Kidney epithelial cell (primary cell): ENCODE data around the gene PYGL. TPM values are rescaled to one million over a fixed set of nuclear protein-coding genes. Genes with fewer than 3 reads are reported as not detected.

Source experiments
- DNase-seq: peaks from one replicate; pipeline ENCODE4 v3.0.0-alpha.2; 2010; ENCODE audit warnings: low read depth
- H3K27me3 ChIP-seq: 2 replicates; pipeline ENCODE4 v1.6.0; 2011; ENCODE audit warnings: low read length; ENCODE audit not compliant: control insufficient read depth, insufficient read depth
- H3K36me3 ChIP-seq: 2 replicates; pipeline ENCODE4 v1.5.1; 2011; ENCODE audit warnings: low read length; ENCODE audit not compliant: control insufficient read depth, insufficient read depth
- H3K4me3 ChIP-seq: 2 replicates; pipeline ENCODE4 v1.5.1; 2011; ENCODE audit warnings: low read depth, mild to moderate bottlenecking, control low read depth, low read length
- total RNA-seq: library from RNA; depleted of rRNA; stranded (reverse); fragments of >200 nt; gene quantifications from 2 replicates; pipeline ENCODE4 v1.2.3, GENCODE V29; 2015
- TF ChIP-seq, protein P1 (sequence below): IDR thresholded peaks from 2 replicates; pipeline ENCODE4 v1.5.1; 2011; ENCODE audit warnings: mild to moderate bottlenecking, moderate library complexity, low read length, control low read depth, inconsistent platforms; ENCODE audit not compliant: insufficient read depth, poor library complexity, severe bottlenecking

The PYGL gene
- total RNA-seq, 1 donor from 2014 or later: 41.1 TPM

DNA sequence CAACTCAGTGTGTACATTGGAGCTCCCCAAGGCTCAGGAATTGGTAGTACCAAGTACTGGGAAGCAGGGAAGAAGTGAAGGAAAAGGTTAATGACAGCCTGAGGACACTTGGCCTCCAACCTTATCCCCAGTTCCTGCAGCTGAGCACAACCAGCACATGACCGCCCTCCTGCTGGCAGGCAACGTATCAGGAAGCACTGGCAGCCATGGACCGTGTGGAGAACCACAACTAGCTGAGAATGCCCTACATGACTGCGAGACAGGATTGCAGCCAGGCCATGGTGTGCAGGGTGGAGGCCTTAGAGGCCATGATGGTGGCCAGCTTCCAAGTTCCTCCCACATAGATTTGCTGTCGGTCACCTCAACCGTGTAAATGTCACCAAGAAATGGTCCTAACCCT is 26.8 kb downstream of the PYGL start:
- TF ChIP-seq, protein P1, sequence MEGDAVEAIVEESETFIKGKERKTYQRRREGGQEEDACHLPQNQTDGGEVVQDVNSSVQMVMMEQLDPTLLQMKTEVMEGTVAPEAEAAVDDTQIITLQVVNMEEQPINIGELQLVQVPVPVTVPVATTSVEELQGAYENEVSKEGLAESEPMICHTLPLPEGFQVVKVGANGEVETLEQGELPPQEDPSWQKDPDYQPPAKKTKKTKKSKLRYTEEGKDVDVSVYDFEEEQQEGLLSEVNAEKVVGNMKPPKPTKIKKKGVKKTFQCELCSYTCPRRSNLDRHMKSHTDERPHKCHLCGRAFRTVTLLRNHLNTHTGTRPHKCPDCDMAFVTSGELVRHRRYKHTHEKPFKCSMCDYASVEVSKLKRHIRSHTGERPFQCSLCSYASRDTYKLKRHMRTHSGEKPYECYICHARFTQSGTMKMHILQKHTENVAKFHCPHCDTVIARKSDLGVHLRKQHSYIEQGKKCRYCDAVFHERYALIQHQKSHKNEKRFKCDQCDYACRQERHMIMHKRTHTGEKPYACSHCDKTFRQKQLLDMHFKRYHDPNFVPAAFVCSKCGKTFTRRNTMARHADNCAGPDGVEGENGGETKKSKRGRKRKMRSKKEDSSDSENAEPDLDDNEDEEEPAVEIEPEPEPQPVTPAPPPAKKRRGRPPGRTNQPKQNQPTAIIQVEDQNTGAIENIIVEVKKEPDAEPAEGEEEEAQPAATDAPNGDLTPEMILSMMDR: no peak
- peaks cover 3% of the 10 kb centered on the region for H3K36me3 ChIP-seq

DNA sequence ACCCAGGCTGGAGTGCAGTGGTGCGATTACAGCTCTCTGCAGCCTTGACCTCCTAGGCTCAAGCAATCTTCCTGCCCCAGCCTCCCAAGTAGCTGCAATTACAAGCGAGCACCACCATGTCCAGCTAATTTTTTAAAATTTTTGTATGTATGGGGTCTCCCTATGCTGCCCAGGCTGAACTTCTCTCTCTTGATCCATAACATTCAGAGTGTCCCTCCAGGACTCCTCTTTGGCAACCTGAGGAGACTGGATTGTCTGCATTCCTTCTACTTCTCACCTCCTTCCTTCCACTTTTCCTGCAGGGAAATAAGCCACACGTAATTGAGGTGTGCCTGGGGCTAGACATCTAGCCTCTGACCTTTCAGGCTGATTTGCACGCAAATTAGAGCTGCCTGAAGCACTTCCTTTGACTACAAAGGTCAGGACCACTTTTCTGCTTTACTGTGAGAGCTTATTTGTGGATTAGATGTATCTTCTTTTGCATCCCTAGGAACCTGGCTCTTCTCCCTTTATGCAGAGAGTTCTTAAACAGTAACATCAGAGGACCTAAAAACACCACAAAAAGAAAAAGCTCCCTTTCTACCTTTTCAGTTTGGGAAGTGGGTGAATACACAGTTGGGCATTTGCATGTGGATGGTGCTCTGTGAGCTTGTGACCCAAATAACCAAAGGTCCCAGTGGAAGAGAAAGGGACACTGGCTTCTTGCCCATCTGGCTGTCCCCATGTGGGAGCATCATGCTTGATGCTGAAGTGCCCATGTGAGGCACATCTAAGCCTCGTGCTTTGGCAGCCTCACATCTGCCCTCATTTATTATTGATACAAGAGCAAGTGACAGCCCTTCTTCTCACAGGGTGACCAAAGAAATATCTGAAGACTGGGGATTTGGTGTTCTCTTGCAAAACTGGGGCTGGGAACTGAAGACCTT is 33.5 kb downstream of the PYGL start:
- H3K36me3 ChIP-seq: peaks cover 5% of the 10 kb centered on the region
- DNase-seq: no peak
- H3K27me3 ChIP-seq: no peaks in the 10 kb centered on the region
- no peak overlapping the region for H3K4me3 ChIP-seq
- TF ChIP-seq, protein P1: no peak

More for the DNA sequence above, 26.8 kb downstream of the PYGL start:
- Histone ChIP-seq H3K27me3 (no peaks in the 10 kb centered on the region), H3K4me3 (no peak overlapping the region)
- DNase-seq: no peak

GRCh38 chr14:50906326-50907065 is 37.8 kb downstream of the PYGL start:
- no peaks in the 10 kb centered on the region for H3K27me3 ChIP-seq
- no peak overlapping the region for H3K4me3 ChIP-seq
- TF ChIP-seq, protein P1: no peak
- DNase-seq: no peak
- H3K36me3 ChIP-seq: peaks cover 2% of the 10 kb centered on the region

GRCh38 chr14:50904719-50905118 is 39.6 kb downstream of the PYGL start:
- TF ChIP-seq, protein P1: no peak
- Histone ChIP-seq H3K36me3 (peaks cover under 1% of the 10 kb centered on the region), H3K27me3 (no peaks in the 10 kb centered on the region), H3K4me3 (no peak overlapping the region)
- DNase-seq: no peak

DNA sequence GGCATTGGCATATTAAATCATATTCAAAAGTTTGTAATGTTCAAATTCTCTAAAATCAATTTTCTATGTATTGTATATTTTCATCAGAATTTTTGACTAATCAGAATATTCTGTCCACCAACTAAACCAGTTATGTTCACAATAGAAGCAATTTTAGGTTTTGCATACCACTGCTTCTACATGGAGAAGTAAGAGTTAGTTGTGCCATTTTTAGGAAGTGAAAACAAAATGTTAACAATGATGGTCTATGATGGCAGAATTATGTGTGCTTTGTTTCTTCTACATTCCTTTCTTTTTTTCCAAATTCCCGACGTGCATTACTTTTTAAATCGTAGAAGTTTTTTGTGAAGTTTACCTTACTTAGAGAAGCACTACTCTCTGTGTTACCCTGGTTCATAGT is 42.9 kb downstream of the PYGL start:
- TF ChIP-seq, protein P1: no peak
- no peaks in the 10 kb centered on the region for H3K36me3 ChIP-seq
- H3K27me3 ChIP-seq: no peaks in the 10 kb centered on the region
- H3K4me3 ChIP-seq: no peak overlapping the region
- DNase-seq: no peak
